Activated CD4-positive, alpha-beta T cell treated with anti-CD3 and anti-CD28 coated beads, Interleukin-2, amount 50 U/mL, for 48 hours (primary cell): ENCODE data around the gene C1RL.

ENCODE experiments used
- DNase-seq, 2 experiments: peaks; one replicate each; pipeline ENCODE4 v3.0.0-alpha.2; 2020

C1RL gene

DNA sequence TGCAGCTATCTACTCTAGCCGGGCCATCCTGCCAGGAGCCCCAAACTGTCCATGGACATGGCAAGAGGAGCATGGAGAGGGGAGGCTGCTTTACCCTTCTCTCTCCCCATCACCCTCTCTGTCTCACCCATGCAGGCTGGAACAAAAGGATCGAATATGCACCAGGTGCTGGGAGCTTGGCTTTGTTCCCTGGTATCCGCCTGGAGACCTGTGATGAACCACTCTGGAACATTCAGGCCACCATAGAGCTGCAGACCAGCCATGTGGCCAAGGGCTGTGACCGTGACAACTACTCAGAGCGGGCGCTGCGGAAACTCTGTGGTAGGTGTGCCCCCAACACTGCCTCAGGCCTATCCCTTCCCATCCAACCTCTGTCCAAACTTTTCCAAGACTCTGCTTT lies 27.1 kb upstream of the C1RL start:
- DNase-seq: no peak

DNA sequence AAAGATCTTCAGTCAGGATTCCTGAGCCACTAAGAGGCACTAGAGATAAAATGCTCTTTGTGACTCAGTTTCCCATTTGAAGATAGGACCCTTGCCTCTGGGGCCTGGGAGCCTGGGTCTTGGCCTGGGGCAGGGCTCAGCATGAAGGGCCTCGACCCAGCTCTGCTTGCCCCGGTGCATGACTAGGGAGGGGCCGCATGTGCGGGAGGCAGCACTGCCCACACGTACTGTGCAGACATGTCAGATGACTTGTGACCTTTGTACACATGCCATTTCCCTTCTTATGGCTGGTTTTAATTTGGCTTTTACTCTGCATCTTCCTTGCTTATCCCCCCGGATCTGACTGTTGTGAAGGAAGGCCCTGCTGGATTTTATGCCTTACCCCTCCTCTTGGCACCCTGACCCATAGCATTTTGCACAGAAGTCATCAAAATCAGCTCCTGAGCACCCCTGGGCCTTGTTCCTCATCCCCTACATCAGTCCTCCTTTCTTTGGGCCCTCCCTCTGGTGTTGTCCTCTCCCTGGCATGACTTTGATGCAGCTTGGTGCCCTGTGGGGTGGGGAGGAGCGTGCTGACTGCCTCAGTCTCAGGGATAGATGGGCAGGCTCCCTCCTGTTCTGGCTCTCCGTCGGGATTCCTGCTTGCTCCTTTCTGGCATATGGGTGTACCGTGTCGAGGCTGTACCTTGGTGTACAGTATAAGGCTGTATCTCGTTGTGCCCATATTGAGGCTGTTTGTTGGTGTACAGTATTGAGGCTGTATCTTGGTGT lies 25.6 kb upstream of the C1RL start:
- no peak for DNase-seq

DNA sequence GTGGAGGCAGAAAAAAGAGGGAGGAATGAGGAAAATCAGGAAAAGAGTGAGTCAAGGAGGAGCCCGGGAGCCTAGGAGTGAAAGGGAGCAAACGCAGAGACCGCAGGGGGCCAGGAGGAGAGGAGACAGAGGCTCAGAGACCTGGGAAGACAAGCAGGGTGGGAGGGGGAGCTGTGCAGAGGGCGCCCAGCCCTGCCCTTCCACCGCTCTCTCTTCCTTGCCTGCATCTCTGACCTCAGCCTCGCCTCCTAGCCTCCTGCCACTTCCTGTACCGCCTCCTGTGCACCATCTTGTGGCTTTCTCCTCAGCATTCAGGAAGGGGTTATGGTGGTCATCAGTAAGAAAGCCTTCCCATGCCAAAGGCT lies 22.5 kb upstream of the C1RL start:
- peak; percentile 41 to 56 for DNase-seq

DNA sequence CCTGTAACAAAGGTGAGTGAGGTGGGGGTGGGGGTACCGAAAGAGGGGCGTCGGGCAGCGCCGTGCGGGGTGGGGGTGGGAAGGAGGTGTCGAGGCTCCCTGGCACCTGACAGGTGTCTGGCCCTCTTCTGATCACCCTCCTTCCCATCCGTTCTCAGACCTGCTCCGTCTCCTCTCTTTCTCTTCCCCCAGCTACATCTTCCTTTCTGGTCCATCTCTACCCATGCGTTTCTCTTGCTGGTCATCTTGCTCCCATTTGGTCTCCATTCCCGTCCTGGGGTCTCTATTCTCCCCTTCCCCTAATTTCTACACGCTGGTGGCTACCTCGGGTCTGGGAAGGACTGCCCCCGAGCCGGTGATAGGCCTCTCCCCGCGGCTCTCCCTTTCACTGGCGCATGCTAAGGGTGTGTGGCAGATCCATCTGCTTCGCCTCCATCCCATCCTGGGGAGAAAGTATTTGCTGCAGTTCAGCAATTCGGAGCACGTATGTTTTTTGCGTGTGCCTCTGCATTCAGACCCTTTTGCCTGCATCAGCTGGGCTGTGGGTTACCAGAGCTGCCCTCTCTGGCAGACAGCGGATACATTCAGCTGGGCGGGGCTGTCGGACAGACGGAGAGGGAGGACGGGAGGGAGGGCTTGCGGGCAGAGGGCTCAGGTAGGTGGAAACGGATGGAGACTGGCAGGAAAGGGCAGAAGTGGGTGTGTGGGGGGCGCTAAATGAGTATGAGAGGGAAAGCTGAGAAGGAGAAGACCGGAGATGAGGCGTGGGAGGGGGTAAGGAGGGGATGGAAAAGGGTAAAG lies 21.9 kb upstream of the C1RL start:
- peak; percentile 67 to 75 for DNase-seq

DNA sequence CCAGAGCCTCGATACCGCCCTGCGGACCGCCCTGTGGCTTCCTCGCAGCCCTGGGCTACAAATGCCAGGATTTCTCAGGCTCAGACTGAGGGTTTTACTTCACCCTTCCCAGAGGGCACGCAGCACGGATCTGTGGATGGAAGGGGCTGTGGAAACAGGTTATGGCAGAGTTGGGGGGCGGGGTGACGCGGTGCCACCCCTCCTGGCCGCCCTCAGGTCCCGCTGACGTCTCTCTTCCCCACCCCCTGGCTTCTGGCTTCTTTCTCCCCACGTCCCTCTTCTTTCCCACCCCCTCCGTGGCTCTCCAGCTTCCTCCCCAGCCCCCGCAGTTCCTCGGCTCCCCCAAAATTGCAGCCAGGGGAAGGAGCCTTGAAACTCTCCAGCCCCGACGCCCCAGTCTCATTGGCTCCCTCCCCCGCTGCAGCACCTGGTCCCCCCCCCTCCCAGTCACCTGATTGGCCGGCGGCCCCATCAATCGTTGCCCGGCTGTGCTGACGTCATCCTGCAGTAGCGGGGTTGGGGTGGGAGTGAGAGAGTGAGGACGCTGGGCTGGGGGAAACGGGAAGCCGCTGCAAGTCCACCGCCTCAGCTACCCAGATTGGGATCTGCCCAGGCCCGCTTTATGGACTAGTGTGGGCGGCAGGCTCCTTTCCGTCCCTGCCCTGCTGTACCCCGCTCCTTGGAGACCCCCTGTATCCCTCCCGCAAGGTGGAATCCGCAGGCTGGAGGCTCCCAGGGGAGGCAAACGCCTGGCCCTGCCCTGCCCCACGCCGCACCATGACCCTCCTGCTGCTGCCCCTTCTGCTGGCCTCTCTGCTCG lies 21.1 kb upstream of the C1RL start, which contains the start of gene CLSTN3:
Gene CLSTN3 (plus strand): TSS at position 500 of the 820 bp plus-strand sequence. CDS start 278 bp downstream, at position 778.
- peak; percentile 82 to 85 for DNase-seq

DNA sequence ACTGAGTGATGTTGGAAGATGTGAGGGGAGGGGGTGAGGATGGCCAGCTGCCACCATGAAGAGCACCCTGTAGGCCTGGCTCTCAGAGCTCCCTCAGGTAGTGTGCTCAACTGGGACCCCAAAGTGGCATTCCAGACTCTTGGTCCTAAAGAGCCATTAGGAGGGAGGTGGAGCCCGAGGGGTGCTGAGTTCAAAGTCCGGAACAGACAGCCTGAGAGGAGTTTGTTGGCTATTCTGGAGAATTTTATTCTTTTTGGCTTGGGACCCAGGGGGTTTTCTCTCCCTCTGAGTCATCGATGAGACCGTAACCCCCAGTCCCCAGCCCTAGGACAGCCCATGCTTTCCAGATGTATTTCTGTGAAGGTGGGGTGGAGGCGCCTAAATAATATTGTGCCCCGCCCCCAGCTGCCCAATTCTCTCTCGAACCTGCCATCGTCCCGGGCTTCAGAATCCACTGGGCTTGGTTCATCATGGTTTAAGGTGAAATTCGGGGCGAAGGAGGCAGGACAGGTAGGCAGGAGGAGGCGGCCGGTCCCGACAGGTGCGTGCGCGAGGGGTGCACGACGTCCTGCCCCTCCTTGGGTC lies 20.4 kb upstream of the C1RL start:
- DNase-seq: peak in 1 of 2 experiments; percentile 6

DNA sequence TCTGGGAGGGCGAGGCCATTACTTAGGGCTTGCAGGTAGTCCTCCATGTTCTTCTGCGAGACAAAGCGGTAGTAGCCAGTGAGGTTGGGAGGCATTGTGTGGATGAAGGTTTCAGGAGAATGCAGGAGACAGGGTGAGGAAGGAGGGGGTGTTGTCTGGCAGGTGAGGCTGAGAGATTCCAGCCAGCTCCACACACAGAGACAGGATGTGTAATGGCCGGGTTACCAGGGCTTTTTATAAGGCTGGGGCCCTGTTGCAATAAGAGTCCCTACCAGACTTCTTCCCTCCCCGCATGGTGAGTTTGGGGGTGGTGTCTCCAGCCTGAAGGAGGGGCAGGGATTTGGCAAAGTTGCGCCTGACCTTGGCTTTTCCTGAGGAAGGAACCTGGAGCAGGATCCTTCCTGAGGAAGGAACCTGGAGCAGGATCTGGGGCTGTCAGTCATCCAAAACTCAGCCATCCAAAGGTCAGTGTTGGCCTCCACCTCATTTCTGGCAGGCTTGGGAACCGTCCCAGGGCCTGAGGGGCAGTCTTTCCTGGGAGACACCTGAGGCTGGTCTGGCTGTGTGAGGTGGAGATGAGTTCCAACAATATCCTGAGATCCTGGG lies 19.8 kb upstream of the C1RL start, which contains the start of gene RBP5:
Gene RBP5 (minus strand): TSS at position 209 of the 606 bp plus-strand sequence. CDS start 114 bp downstream, at position 95.
- no peak for DNase-seq

DNA sequence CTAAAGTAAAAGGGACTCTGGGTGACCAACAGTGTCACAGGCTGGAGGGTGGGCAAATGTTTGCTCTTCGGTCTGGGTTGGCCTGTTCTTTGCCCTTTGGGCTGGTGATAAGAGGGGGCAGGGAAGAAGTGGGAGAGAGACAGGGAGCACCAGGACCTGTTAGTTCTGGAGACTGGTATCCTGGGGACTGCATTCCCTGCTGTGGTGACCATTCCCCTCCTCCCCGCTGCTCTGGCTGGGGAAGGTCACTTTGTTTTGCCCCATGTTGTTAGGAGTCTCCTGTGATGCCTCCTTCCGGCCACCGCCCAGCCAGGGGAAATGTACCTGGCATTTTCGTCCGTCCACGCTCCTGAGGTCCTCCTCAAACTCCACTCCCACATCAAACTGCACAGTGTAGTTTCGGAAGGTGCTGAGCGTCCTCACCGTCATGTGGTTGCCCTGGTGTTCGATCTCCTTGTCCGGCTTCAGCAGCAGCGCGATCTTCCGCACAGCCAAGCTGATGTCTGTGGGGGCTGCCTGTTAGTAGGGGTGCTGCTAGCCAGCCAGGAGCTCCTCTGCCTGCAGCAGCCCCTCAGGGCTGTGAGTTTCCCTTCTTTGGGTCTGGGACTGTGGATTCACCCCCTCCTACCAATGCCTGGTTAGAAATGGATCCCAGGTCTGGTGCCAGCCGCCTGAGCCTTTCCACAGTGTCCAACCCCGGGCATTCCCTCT lies 19.1 kb upstream of the C1RL start:
- DNase-seq: no peak

DNA sequence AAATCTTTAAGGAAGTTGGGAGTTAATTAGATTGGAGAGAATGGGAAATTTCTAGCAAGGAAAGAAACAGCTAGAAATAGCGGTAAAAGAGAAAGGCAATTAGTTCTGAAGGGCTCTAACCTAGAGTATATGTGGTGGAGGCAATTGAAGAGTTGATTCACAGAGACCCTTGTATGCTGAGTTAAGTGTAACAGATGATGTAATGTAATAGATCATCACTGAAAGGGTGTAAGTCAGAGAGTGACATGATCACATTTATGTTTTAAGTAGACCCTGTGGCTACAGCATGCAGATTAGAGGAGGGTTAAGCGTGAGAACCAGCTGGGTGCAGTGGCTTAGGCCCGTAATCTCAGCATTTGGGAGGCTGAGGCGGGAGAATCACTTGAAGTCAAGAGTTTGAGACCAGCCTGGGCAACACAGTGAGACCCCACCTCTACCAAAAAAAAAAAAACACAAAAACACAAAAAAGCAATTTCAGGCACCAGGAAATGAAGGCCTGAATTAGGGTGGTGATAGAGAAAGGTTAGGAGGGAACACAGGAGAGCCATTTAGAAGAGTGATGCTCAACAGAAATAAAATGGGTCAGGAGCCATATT lies 16.7 kb upstream of the C1RL start:
- no peak for DNase-seq

DNA sequence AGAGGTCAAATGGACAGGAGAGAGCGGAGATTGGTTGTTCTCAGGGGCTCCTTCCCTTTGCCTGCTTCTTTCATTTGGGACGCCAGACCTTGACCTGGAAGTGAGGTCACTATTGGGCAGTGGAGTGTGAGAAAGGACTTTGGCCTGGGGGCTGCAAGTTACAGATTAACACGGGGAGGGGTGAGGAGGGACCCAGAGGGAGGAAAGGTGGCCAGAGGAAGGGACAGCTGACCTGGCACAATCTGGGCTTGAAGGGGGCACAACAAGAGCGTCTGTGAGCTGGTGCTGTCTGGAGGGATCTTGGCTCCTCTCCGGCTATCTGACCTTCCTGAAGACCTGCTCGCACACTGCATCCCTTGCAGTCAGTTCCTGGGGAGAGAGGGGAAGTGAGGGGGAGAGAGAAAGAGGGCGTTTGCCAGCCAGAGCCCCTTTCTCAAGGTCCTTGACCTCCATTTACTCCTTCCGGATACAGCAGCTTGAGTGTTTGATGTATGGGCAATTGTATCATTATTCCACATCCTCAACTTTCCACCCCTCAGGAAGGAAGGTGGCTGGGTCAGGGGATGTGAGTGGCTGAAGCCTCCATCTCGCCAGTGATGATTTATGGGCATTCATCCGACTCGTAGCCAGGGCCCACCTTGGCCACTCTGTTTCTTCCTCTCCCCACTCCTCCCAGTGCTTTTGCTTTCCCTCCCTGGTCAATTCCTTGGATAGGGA lies 14.9 kb upstream of the C1RL start:
- DNase-seq: no peak

DNA sequence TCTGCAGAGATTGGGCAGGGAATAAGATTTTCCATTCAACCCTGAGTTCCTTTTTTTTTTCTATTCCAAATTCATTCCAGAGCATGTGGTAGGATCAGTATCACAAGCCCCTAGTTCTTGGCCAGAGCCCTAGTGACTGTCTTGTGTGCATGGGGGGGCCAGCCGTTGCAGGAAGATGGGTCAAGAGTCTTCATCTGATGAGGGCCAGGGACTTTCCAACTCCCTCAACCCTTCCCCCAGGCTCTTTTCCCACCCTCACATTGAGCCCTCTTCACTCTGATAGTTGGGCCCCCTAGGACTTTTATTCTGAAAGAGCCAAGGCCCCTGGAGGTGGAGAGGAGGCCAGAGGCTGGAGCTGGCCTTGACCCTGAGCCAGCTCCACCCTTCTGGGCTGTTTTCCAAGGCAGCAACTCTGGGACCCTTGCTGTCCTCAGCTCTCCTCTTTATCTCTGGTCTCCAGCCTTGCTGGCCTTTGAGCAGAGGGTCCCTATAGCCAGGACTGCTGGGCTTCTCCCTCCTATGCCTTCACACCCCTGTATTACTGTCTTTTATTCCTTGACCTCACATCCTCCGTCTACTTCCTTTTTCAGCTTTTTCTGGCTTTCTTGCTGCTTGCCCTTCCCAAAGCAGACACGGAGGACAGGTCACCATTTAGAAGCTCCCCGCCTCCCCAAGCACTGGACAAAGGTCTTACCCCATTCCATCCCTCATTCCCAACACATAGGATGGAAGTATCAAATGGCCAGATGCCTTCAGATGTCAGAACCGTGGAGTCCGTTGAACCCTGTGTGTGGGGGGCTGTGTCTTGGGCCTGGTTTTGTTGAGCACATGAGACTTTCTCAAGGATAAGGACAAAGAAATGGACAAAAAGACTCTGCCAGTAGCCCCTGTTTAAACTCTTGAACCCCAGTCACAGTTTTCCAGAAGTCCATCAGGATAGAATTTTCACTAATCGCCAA lies 14.1 kb upstream of the C1RL start:
- no peak for DNase-seq

DNA sequence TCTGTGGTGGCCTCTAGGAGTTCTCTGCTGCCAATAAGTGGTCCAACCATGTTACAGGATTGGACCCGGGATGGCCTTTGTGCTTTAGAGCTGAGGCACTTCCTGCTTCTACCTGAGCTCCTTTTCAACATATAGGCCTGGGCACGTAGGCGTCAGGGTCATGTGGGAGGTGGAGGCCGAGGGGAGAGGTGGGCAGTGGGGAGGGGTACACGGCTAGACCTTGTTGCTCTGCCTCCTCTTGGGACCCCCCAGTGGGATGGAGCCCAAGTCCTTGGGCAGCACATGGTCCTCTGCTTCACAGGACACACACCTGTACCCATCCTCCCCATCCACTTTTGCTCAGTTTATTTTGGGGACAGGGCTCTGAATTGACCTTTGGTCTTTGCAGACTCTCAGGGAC lies 12.3 kb upstream of the C1RL start:
- DNase-seq: no peak

DNA sequence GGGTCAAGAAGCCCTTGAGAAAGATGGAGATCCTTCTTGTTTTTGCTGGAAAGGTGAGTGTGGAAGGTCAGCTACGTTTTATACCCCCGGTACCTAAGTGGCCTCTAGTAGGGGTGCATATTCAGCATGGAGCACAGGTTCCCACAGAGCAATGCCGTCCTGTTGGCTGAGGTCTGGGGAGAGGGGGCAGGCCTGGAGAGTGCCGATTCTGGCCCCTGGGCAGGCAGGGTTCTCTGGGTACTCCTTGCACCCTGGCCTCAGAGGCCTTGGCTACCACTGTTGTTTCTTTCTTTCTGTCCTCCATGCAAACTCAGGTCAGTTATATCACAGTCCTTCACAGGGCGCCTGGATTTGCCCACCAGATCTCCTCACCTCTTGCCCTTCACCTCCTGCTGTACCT lies 11.2 kb upstream of the C1RL start:
- no peak for DNase-seq

DNA sequence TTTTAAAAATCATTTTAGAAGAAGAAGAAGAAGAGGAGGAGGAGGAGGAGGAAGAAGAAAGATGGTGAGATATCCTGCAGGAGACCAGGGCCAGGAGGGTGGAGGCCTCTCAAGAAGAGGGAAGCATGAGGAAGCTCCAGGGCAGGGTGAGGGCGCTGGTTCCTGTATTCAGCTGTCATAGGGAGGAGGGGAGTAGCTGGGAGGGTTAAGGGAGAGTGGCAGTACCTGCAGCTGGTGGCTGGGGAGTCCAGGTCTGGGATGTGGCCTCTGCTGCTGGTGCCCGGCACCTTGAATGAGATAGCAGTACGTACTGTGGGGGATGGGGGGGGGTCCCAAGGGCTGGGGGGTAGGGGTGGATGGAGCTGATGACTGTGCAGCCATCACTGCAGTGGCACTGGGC lies 9.9 kb upstream of the C1RL start:
- no peak for DNase-seq

DNA sequence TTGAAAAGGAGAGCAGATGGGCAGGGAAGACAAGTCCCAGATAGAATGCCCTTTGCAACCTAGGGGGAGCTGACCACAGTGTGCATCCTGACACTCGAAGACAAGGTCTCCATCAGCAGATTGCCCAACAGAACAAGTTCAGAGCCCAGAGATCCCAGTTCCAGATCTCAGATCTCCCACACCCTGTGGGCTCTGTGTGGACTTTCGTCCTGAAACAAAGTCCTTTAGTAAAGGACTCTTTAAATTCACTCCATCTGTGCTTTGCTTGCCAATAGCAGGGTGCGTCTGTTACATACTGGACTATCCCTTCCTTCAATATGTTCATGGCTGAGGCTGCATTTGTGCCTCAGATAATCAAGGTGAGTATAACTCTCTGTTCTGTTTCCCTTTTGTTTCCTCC lies 8.7 kb upstream of the C1RL start:
- DNase-seq: no peak

DNA sequence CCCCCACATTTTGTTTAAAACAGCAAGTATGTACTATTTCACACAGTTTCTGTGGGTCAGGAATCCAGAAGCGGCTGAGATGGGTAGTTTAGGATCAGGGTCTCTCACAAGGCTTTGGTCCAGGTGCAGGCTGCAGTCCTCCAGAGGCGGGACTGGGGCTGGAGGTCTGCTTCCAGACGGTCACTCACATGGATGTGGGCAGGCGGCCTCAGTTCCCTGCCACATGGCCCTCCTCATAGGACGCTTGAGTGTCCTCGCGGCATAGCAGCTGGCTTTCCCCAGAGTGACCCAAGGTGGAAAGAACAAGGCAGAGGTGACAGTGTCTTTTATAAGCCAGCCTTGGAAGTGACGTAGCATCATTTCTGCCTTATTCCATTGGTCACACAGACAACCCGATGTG lies 7.9 kb upstream of the C1RL start:
- DNase-seq: no peak

DNA sequence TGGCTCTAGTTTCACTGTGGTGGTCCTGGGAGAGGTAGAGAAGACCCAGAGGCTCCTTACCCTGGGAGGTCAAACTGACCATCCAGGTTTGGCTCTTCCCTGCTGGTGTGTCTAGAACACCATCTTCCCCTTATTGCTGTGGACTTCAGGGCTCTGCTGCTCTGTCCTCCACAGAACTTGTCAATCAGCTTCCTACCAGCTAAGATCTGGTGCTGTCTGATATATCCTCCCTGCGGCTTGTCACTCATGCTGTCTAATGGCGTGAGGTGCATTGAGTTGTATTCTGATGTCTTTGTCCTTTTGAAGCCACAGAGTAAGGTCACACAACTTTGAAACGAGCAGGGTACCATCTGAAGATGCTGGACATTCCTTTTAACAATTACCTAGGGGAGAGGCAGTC lies 7.2 kb upstream of the C1RL start:
- DNase-seq: no peak

DNA sequence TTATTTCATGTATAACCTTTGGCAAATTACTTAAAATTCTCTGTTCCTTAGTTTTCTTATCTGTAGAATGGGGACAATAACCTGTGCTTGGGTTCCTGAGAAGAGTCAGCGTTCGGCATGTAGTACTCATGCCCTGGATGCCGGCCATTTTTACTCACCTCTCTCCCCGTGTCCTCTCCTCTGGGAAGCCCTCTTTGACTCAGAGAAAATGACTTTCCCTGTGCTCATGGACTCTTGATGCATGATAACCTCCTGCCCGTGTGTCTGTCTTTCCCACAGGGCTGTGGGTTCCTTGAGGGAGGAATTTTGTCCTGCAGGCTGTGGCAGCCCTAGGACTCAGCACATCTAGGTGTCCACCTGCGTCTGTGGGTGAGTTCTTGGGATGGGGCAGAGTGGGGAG lies 5.8 kb upstream of the C1RL start:
- no peak for DNase-seq

DNA sequence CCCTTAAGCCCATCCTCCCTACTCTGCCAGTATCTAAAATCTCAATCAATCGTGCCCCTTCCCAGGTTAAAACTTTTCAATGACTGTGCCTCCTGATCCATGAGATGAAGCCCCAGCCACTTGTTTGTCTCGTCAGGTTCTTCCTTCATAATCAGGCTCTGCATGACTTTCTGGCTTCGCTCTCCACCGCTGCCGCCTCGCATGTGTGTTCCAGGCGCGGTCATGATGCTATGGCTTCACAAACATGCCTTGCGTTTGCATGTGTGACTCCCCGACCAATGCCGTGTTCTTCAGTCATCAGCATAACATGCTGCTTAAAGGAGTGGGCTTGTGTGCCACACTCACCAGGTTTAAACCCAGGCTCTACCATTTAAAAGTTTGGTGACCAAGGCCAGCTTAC lies 5.0 kb upstream of the C1RL start:
- no peak for DNase-seq
